Glutamatergic neuron (in vitro differentiated cells): ENCODE results near the gene TRAIP. TPM values are rescaled to one million over a fixed set of nuclear protein-coding genes. Genes with fewer than 3 reads are reported as not detected.
A peak's percentile ranks its signal among the peaks of the same experiment; 100 is the strongest.

Source experiments
- DNase-seq: peaks from one replicate; pipeline ENCODE4 v3.0.0; 2022
- H3K27ac Mint-ChIP-seq: one replicate; pipeline ENCODE4 v1.8.0; 2020; ENCODE audit warnings: mild to moderate bottlenecking, mixed read lengths, inconsistent platforms; ENCODE audit not compliant: unreplicated experiment
- H3K27me3 Mint-ChIP-seq: one replicate; pipeline ENCODE4 v1.8.0; 2020; ENCODE audit warnings: mild to moderate bottlenecking, moderate library complexity, mixed read lengths, inconsistent platforms; ENCODE audit not compliant: unreplicated experiment
- H3K36me3 Mint-ChIP-seq: one replicate; pipeline ENCODE4 v1.8.0; 2020; ENCODE audit warnings: mild to moderate bottlenecking, mixed read lengths, inconsistent platforms; ENCODE audit not compliant: unreplicated experiment
- H3K4me1 Mint-ChIP-seq: one replicate; pipeline ENCODE4 v1.8.0; 2020; ENCODE audit warnings: mild to moderate bottlenecking, low read depth, mixed read lengths, inconsistent platforms; ENCODE audit not compliant: unreplicated experiment
- H3K4me3 Mint-ChIP-seq: one replicate; pipeline ENCODE4 v1.8.0; 2020; ENCODE audit warnings: mild to moderate bottlenecking, mixed read lengths, inconsistent platforms; ENCODE audit not compliant: unreplicated experiment
- H3K9me3 Mint-ChIP-seq: one replicate; pipeline ENCODE4 v1.8.0; 2020; ENCODE audit warnings: mild to moderate bottlenecking, moderate library complexity, mixed read lengths, inconsistent platforms; ENCODE audit not compliant: unreplicated experiment
- total RNA-seq: library from RNA; stranded (reverse); fragmentation: NEBNext Ultra II Directional; extraction: Animal tissue kit (Norgen Biotek cat#: 25700); gene quantifications from one replicate; pipeline ENCODE4 v1.2.1, GENCODE V29; 2021; ENCODE audit not compliant: unreplicated experiment
- TF ChIP-seq, protein P1 (sequence below): fragments of 200-600 bp; sonication (generic); IDR thresholded peaks from one replicate; pipeline ENCODE4 v1.5.0; 2021; ENCODE audit not compliant: partially characterized antibody, unreplicated experiment

Gene TRAIP
- total RNA-seq, 1 donor from 2014 or later: 11.3 TPM

DNA sequence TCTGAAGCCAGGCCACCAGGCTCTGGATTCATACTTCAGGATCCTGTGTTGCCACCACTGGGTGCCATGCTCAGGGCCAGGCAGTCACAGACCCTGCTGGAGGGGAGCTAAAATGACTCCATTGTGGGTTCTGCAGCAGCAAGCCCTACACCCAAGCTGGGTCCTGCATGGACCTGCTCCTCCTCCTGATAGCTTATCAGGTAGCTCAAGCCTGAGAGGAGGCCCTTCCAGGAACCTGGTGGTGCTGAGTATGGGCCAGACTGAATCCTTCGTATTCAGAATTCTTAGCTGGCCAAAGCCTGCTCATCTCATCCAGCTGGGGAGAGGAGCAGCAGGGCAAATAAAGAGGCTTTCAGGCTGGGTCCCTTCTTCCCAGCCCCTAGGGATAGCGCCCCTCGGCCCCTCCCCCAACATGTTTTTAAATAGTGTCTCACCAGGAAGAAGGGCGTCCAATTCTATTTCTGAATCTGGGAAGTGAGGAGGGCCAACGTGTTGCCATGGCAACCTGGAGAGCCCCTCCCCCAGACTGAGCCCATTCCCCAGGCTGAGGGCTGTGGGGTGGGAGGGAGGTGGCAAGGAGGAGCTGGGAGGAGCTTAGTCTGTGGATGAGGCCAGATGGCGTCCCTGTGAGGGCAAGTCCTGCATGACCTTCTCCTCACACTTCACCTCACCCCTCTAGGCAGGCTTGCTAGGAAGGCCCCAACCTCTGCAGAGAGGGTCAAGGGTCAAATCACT, 24.4 kb upstream of the TRAIP start:
- no peaks in the 10 kb centered on the region for H3K36me3 Mint-ChIP-seq
- peak overlapping the region; percentile 97 for H3K27ac Mint-ChIP-seq
- peak; percentile 92 for DNase-seq
- TF ChIP-seq, protein P1, sequence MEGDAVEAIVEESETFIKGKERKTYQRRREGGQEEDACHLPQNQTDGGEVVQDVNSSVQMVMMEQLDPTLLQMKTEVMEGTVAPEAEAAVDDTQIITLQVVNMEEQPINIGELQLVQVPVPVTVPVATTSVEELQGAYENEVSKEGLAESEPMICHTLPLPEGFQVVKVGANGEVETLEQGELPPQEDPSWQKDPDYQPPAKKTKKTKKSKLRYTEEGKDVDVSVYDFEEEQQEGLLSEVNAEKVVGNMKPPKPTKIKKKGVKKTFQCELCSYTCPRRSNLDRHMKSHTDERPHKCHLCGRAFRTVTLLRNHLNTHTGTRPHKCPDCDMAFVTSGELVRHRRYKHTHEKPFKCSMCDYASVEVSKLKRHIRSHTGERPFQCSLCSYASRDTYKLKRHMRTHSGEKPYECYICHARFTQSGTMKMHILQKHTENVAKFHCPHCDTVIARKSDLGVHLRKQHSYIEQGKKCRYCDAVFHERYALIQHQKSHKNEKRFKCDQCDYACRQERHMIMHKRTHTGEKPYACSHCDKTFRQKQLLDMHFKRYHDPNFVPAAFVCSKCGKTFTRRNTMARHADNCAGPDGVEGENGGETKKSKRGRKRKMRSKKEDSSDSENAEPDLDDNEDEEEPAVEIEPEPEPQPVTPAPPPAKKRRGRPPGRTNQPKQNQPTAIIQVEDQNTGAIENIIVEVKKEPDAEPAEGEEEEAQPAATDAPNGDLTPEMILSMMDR: no peak
- peaks cover 29% of the 10 kb centered on the region for H3K4me1 Mint-ChIP-seq
- peak overlapping the region; percentile 63 for H3K4me3 Mint-ChIP-seq
- H3K27me3 Mint-ChIP-seq: peaks cover 9% of the 10 kb centered on the region
- H3K9me3 Mint-ChIP-seq: peaks cover 8% of the 10 kb centered on the region

DNA sequence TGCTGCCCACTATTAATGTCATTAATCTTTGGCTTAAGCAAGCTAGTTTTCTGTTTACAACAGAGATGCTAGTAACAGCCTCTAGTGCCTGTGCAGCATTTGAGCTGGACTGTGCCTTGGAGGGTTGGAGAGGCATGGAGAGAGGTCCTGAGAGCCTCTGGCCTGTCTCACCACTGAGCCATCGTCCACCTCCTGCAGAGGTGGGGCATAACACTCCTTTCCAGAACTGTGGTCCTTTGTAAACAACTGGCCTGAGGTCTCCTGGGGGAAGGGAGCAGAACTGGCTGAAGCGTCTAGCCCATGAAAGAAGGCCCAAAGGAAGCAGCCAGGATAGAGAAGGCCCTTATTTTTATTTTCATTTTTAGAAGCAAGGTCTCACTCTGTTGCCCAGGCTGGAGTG, 23.4 kb upstream of the TRAIP start:
- no peak for DNase-seq
- Mint-ChIP-seq H3K27ac (peak overlapping the region; percentile 97), H3K36me3 (no peaks in the 10 kb centered on the region), H3K27me3 (peaks cover 11% of the 10 kb centered on the region), H3K4me1 (peaks cover 29% of the 10 kb centered on the region), H3K9me3 (peaks cover 8% of the 10 kb centered on the region), H3K4me3 (peak overlapping the region; percentile 78)
- TF ChIP-seq, protein P1: no peak

DNA sequence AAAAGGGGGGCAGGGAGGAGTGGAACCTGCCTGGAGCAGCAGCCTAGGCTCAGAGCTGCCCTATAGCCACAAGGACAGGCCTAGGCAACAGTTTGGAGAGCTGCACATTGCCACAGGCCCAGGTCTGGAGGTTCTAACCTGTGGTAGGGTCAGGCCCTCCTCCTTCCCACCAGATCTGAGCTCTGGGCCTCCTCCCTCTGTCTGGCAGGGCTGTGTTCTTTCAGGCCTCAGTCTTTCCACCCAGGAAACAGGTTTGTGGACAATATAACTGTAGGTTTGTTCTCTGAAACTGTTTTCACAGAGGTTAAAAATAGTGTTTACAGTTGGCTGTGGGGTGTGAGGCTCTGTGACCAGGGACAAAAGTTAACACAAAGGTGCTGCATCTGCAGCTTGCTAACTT, 22.3 kb upstream of the TRAIP start:
- TF ChIP-seq, protein P1: no peak
- Mint-ChIP-seq H3K4me3 (no peak overlapping the region), H3K36me3 (no peaks in the 10 kb centered on the region), H3K27me3 (peaks cover 11% of the 10 kb centered on the region), H3K9me3 (peaks cover 8% of the 10 kb centered on the region), H3K27ac (peak overlapping the region; percentile 28), H3K4me1 (peaks cover 29% of the 10 kb centered on the region)
- DNase-seq: no peak

DNA sequence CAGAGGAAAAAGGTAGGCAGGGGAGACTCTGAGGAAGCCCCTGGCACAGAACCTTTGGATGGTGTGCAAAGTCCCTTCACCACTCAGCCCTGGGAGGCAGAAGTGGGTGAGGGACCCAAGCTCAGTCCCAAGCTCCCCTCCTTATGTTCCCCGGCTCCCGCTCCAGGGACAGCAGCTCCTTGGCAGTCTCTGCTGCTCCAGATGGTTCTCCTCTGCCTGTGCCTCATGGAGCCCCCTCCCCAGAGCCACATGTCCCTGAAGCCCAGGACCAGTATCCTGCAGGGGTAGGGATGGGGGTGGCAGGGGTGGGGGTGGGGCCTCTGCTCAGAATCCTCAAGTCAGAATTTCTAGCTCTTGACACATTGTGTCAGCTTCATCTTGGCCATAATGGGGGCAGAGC, 21.4 kb upstream of the TRAIP start:
- TF ChIP-seq, protein P1: no peak
- H3K9me3 Mint-ChIP-seq: peaks cover 8% of the 10 kb centered on the region
- H3K4me3 Mint-ChIP-seq: no peak overlapping the region
- H3K27ac Mint-ChIP-seq: peak overlapping the region; percentile 87
- no peak for DNase-seq
- H3K36me3 Mint-ChIP-seq: no peaks in the 10 kb centered on the region
- H3K4me1 Mint-ChIP-seq: peaks cover 28% of the 10 kb centered on the region
- H3K27me3 Mint-ChIP-seq: peaks cover 11% of the 10 kb centered on the region

DNA sequence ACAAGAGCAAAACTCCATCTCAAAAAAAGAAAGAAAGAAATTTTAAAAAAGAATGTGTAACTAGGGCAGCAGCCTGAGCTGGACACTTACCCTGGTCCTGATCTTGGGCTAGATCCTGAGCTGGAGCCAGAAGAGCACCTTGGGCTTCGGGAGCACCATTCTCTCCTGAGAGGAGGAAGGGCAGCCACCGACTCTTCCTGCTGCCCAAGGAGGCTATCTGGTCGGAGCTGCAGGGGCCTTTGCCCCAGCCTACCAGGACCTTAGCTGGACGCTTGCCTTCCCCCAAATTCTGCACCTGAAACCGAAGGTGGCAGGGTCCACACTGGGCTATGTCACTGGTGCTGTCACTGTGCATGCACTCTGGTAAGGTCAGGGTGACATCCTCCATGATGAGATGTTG, 20.2 kb upstream of the TRAIP start:
- Mint-ChIP-seq H3K27me3 (peaks cover 15% of the 10 kb centered on the region), H3K36me3 (no peaks in the 10 kb centered on the region), H3K27ac (no peak overlapping the region), H3K4me3 (no peak overlapping the region), H3K9me3 (peaks cover 11% of the 10 kb centered on the region), H3K4me1 (peaks cover 25% of the 10 kb centered on the region)
- TF ChIP-seq, protein P1: no peak
- DNase-seq: no peak
